ENCODE measurements around the gene JAKMIP3.

JAKMIP3 gene

GRCh38 chr10:132043861-132044695, 21.7 kb upstream of the JAKMIP3 start:
- Histone ChIP-seq H3K4me1 (no peaks in the 10 kb centered on the region), H3K9me3 (no peaks in the 10 kb centered on the region), H3K27ac (no peak overlapping the region), H3K27me3 (peaks cover 0 to 35% of the 10 kb centered on the region in 2 donors), H3K4me3 (no peak overlapping the region), H3K36me3 (no peaks in the 10 kb centered on the region)
- no peak for DNase-seq
- intact Hi-C loops (cut with DNase I; ENCODE audit: low total_unique reads), result no loop called here
- TF ChIP-seq CTCF (IDR thresholded peaks at IDR 0.05), result no peak

- Histone ChIP-seq H3K4me1 (no peaks in the 10 kb centered on the region), H3K27me3 (peaks cover 0 to 37% of the 10 kb centered on the region in 2 donors), H3K36me3 (no peaks in the 10 kb centered on the region), H3K27ac (no peak overlapping the region), H3K4me3 (no peak overlapping the region), H3K9me3 (no peaks in the 10 kb centered on the region)
- intact Hi-C loops (cut with DNase I; ENCODE audit: low total_unique reads), result no loop called here
- no peak for DNase-seq
- TF ChIP-seq CTCF (IDR thresholded peaks at IDR 0.05), result no peak
Measured at GRCh38 chr10:132044803-132045202, 20.9 kb upstream of the JAKMIP3 start.

DNA sequence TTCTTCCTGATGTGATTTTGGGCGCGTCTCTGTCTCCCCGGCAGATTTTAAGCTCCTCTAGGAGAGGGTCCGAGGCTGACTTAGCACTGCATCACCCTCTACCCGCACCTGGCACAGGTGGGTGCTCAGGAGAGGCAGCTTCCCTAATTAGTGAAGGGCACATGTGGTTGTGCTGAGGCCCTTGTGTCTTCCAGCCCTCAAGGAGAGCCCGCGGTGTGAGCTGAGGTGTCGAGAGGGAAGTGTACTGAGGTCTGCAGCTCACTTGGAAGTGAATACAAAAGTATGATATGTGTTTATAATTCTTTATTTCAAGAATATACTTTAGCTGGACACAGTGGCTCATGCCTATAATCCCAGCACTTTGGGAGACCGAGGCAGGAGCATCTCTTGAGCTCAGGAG, 20.4 kb upstream of the JAKMIP3 start:
- Histone ChIP-seq H3K27ac (no peak overlapping the region), H3K9me3 (peaks cover 0 to 3% (median 0%) of the 10 kb centered on the region in 3 donors), H3K27me3 (peaks cover 0 to 37% of the 10 kb centered on the region in 2 donors), H3K4me1 (no peaks in the 10 kb centered on the region), H3K4me3 (no peak overlapping the region), H3K36me3 (no peaks in the 10 kb centered on the region)
- no peak for TF ChIP-seq CTCF (IDR thresholded peaks at IDR 0.05)
- no peak for DNase-seq
- intact Hi-C loops (cut with DNase I; ENCODE audit: low total_unique reads), result no loop called here

- peaks cover 7 to 20% (median 19%) of the 10 kb centered on the region in 3 donors for H3K9me3 ChIP-seq
- peaks cover 0 to 6% (median 0%) of the 10 kb centered on the region in 3 donors for H3K36me3 ChIP-seq
- DNase-seq, result no peak
- H3K27ac ChIP-seq, result no peak overlapping the region
- H3K27me3 ChIP-seq, result peaks cover 0 to 31% of the 10 kb centered on the region in 2 donors
- H3K4me1 ChIP-seq, result no peaks in the 10 kb centered on the region
- intact Hi-C loops (cut with DNase I; ENCODE audit: low total_unique reads), result no loop called here
- no peak overlapping the region for H3K4me3 ChIP-seq
- TF ChIP-seq CTCF (IDR thresholded peaks at IDR 0.05), result no peak
Measured at GRCh38 chr10:132047575-132048293, 18.0 kb upstream of the JAKMIP3 start.

- no peak for DNase-seq
- peaks cover 7 to 24% (median 24%) of the 10 kb centered on the region in 3 donors for H3K9me3 ChIP-seq
- H3K36me3 ChIP-seq, result peaks cover 0 to 6% (median 0%) of the 10 kb centered on the region in 3 donors
- H3K4me1 ChIP-seq, result no peaks in the 10 kb centered on the region
- no peak overlapping the region for H3K4me3 ChIP-seq
- H3K27ac ChIP-seq, result no peak overlapping the region
- H3K27me3 ChIP-seq, result peaks cover 0 to 26% of the 10 kb centered on the region in 2 donors
- intact Hi-C loops (cut with DNase I; ENCODE audit: low total_unique reads), result no loop called here
- no peak for TF ChIP-seq CTCF (IDR thresholded peaks at IDR 0.05)
Measured at GRCh38 chr10:132048294-132048667, 17.5 kb upstream of the JAKMIP3 start.
